ENCODE results near the gene SNORC.

DNA sequence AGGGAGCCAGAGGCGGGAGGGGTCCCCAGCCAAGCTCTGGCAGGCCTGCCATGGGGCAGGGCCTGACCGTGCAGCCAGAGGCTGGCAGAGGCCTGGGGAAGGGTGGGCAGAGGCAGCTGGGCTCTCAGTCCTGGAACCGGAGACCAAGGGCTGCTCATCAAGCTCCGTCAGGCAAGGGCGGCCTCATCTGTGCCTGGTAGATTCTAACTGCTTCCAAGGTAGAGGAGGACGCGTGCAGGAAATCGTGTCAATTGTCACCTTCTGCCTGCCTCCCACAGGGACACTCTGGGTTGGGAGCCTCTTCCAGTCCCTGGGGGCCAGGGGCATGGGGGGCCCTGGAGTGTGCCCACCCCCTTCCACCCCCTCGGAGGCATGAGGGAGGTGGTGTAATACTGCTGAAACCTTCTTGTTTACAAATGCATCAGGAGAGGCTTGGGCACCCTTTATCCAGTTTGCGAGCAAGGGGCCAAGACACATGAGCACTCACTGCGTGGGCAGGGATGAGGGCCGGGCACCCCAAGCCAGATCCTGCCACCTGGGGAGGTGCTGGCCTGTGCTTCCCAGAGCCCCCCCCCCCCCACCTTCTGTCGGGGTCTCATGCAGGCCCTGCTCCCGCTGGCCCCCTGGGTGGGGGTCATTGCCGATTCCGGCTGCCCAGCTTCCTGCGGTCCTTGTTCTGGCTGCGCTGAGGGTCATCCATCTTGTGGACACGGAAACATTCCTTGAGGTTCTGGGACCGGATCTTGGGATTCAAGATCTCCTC lies 9.0 kb downstream of the SNORC start:
- TF ChIP-seq, protein P1, sequence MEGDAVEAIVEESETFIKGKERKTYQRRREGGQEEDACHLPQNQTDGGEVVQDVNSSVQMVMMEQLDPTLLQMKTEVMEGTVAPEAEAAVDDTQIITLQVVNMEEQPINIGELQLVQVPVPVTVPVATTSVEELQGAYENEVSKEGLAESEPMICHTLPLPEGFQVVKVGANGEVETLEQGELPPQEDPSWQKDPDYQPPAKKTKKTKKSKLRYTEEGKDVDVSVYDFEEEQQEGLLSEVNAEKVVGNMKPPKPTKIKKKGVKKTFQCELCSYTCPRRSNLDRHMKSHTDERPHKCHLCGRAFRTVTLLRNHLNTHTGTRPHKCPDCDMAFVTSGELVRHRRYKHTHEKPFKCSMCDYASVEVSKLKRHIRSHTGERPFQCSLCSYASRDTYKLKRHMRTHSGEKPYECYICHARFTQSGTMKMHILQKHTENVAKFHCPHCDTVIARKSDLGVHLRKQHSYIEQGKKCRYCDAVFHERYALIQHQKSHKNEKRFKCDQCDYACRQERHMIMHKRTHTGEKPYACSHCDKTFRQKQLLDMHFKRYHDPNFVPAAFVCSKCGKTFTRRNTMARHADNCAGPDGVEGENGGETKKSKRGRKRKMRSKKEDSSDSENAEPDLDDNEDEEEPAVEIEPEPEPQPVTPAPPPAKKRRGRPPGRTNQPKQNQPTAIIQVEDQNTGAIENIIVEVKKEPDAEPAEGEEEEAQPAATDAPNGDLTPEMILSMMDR (conservative IDR thresholded peaks at IDR 0.05), result no peak
- TF ChIP-seq ZFX (IDR thresholded peaks at IDR 0.05), result no peak
